Activated CD8-positive, alpha-beta T cell treated with anti-CD3 and anti-CD28 coated beads for 36 hours (primary cell): Measurements from ENCODE around the gene G6PD. TPM values are rescaled to one million over a fixed set of nuclear protein-coding genes. Genes with fewer than 3 reads are reported as not detected.

Experiments
- ATAC-seq: fragments of 200-7000 bp; cut with Tn5 transposase; one replicate; pipeline ENCODE4 v1.10.0; 2021; ENCODE audit warnings: mild to moderate bottlenecking, moderate library complexity
- CTCF ChIA-PET: fragments of 350-600 bp; sonication (Branson Sonifier 250); formaldehyde crosslinking; loops from one replicate; lab custom pipeline; 2021; ENCODE audit warnings: antibody characterized with exemption; lab: Charles Lee
- POLR2A ChIA-PET: fragments of 350-600 bp; sonication (Branson Sonifier 250); formaldehyde crosslinking; loops from one replicate; lab custom pipeline; 2021; ENCODE audit warnings: antibody characterized with exemption; lab: Charles Lee
- DNase-seq: peaks from one replicate; pipeline ENCODE4 v3.0.0-alpha.2; 2020
- H3K27ac Mint-ChIP-seq: one replicate; pipeline ENCODE4 v1.8.0; 2021; ENCODE audit warnings: mild to moderate bottlenecking, mixed read lengths
- H3K27me3 Mint-ChIP-seq: one replicate; pipeline ENCODE4 v1.8.0; 2021; ENCODE audit warnings: mixed read lengths
- H3K36me3 Mint-ChIP-seq: one replicate; pipeline ENCODE4 v1.8.0; 2021; ENCODE audit warnings: low read depth, mixed read lengths
- H3K4me1 Mint-ChIP-seq: one replicate; pipeline ENCODE4 v1.8.0; 2021; ENCODE audit warnings: low read depth, mixed read lengths
- H3K4me3 Mint-ChIP-seq: one replicate; pipeline ENCODE4 v1.8.0; 2021; ENCODE audit warnings: mild to moderate bottlenecking, moderate library complexity, mixed read lengths
- H3K9me3 Mint-ChIP-seq: one replicate; pipeline ENCODE4 v1.8.0; 2021; ENCODE audit warnings: mixed read lengths
- CTCF ChIP-seq: fragments of 200-600 bp; IDR thresholded peaks from one replicate; pipeline ENCODE4 v1.8.0; 2022; ENCODE audit warnings: antibody characterized with exemption, mild to moderate bottlenecking
- intact Hi-C: fragments of 100-400 bp; cut with micrococcal nuclease; formaldehyde crosslinking; loops from one replicate; pipeline ENCODE4 v1.10.0; 2022
- total RNA-seq, 2 experiments: library from RNA; stranded (reverse); gene quantifications; one replicate each; pipeline ENCODE4 v1.2.3, GENCODE V29; 2021

G6PD gene
- total RNA-seq, 2 experiments from 2014 or later: 88.4 to 92.5 TPM

DNA sequence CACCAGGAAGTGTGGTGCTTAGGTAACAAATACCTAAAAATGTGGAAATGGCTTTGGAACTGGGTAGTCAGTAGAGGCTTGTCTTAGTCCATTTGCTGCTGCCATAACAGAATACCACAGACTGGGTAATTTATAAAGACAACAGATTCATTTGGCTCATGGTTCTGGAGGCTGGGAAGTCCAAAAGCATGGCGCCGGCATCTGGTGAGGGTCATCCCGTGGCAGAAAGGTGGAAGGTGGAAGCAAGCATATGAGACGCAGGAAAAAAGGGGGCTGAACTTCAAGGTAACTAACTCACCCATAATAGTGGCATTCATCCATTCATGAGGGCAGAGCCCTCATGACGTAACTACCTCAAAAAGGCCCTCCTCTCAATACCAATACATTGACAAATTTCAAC, 37.2 kb downstream of the G6PD start:
- no peak for ATAC-seq
- intact Hi-C loops: no loop called here
- no peak overlapping the region for H3K4me3 Mint-ChIP-seq
- no peak for TF ChIP-seq CTCF
- H3K9me3 Mint-ChIP-seq: no peaks in the 10 kb centered on the region
- DNase-seq: no peak
- H3K27ac Mint-ChIP-seq: no peak overlapping the region
- H3K27me3 Mint-ChIP-seq: no peaks in the 10 kb centered on the region
- POLR2A ChIA-PET: no interaction called here
- peaks cover 31% of the 10 kb centered on the region for H3K4me1 Mint-ChIP-seq
- CTCF ChIA-PET: no interaction called here
- peaks cover 30% of the 10 kb centered on the region for H3K36me3 Mint-ChIP-seq

- ATAC-seq: no peak
- Mint-ChIP-seq H3K9me3 (no peaks in the 10 kb centered on the region), H3K27ac (no peak overlapping the region)
Observed at GRCh38 chrX:154508384-154508745, 38.3 kb downstream of the G6PD start.

GRCh38 chrX:154507673-154508383, 38.8 kb downstream of the G6PD start:
- DNase-seq (no peak), ATAC-seq (no peak)
- Mint-ChIP-seq H3K4me1 (peaks cover 24% of the 10 kb centered on the region), H3K9me3 (no peaks in the 10 kb centered on the region), H3K36me3 (peaks cover 24% of the 10 kb centered on the region), H3K27me3 (no peaks in the 10 kb centered on the region), H3K4me3 (no peak overlapping the region), H3K27ac (no peak overlapping the region)
- CTCF ChIA-PET: no interaction called here
- intact Hi-C loops: no loop called here
- no peak for TF ChIP-seq CTCF
- POLR2A ChIA-PET: interaction anchor here (1.1 kb wide), 1 partner anchor 9 kb away, joined by 3 read pairs; no protein-coding TSS in a partner anchor

More at GRCh38 chrX:154508384-154508745, 38.3 kb downstream of the G6PD start:
- no peak for DNase-seq
- TF ChIP-seq CTCF: no peak
- Mint-ChIP-seq H3K4me1 (peaks cover 24% of the 10 kb centered on the region), H3K27me3 (no peaks in the 10 kb centered on the region), H3K4me3 (no peak overlapping the region), H3K36me3 (peaks cover 24% of the 10 kb centered on the region)
- intact Hi-C loops: no loop called here
- ChIA-PET CTCF (no interaction called here), POLR2A (no interaction called here)

DNA sequence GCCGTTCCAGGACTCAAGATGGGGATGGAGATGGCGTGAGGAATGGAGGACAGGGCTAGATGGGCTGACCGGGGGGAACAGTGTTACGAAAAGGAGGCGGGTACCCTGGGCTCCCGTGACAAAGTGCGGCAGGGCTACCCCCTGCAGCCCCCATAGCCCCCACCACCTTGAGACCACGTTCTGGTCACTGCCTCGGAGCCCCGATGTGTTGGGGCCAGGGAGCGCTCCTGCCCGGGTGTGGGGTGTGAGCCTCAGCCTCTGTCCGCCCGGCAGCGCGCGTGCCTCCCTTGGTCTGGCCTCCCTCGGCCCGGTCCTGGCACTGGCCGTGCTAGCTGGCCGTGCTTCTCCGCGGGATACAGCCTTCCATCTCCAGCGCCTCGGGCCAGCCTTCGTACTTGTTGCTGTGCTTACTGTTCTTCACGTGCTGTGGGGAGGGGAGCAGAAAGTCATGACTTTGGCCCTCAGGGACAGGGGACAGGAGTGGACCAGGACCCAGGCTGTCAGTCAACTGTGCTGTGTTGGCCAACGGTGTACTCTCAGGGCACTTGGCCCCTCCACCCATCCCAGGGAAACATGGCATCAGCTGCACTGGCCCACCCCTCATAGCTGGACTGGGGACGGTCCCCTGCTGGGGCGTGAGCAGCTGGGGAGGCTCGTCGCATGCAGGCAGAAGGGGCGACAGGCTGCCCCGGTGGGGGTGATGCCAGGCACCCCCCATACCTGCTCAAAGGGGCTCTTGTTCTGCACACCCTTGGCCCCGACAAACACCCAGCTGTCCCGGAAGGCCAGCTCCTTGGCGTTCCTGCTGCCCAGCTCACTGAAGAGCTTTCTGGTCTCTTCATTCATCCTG, 39.9 kb downstream of the G6PD start:
- DNase-seq: no peak

More for the DNA sequence above, 39.9 kb downstream of the G6PD start:
- H3K4me3 Mint-ChIP-seq: no peak overlapping the region
- peaks cover 22% of the 10 kb centered on the region for H3K36me3 Mint-ChIP-seq
- peaks cover 15% of the 10 kb centered on the region for H3K4me1 Mint-ChIP-seq
- ChIA-PET CTCF (no interaction called here), POLR2A (interaction anchor here (1.1 kb wide), 2 partner anchors 7 to 20 kb away, joined by 3 read pairs; no protein-coding TSS in a partner anchor)
- no peak for ATAC-seq
- no peak overlapping the region for H3K27ac Mint-ChIP-seq
- H3K9me3 Mint-ChIP-seq: no peaks in the 10 kb centered on the region
- H3K27me3 Mint-ChIP-seq: no peaks in the 10 kb centered on the region
- no peak for TF ChIP-seq CTCF
- intact Hi-C loops: no loop called here
